SW 1271 (cell line): ENCODE data around the gene FERMT1.
"Not testable (repeated sequence)": the region's sequence is repeated elsewhere in the genome, so short reads cannot be mapped to it uniquely, and the experiment has no call there.

ENCODE experiments used
- DNase-seq, 2 experiments: peaks; one replicate each; lab custom pipeline; 2025; lab: John Stamatoyannopoulos, UW

FERMT1 gene

GRCh38 chr20:6069669-6070068 is 53.2 kb downstream of the FERMT1 start:
- no peak for DNase-seq

- no peak for DNase-seq
These were observed 55.0 kb downstream of the FERMT1 start for GRCh38 chr20:6067763-6068318.

GRCh38 chr20:6066582-6066981 is 56.2 kb downstream of the FERMT1 start:
- no peak for DNase-seq

GRCh38 chr20:6061544-6061943 is 61.3 kb downstream of the FERMT1 start:
- DNase-seq, result no peak

GRCh38 chr20:6060213-6060612 is 62.6 kb downstream of the FERMT1 start:
- DNase-seq, result no peak

GRCh38 chr20:6058684-6059295 is 64.0 kb downstream of the FERMT1 start:
- no peak for DNase-seq

GRCh38 chr20:6057691-6058090 is 65.1 kb downstream of the FERMT1 start:
- DNase-seq, result no peak

- DNase-seq, result no peak
These were observed 65.7 kb downstream of the FERMT1 start for GRCh38 chr20:6057139-6057538.

GRCh38 chr20:6055981-6056569 is 66.8 kb downstream of the FERMT1 start:
- no peak for DNase-seq

GRCh38 chr20:6055161-6055783 is 67.6 kb downstream of the FERMT1 start:
- no peak for DNase-seq

- DNase-seq, result not testable (repeated sequence)
These were observed 68.2 kb downstream of the FERMT1 start for GRCh38 chr20:6054689-6055051.

GRCh38 chr20:6053776-6054688 is 68.8 kb downstream of the FERMT1 start, which contains the start of gene LRRN4:
Gene LRRN4 (minus strand): TSS chr20:6054060. CDS start chr20:6052799, 1,261 bp downstream.
- no peak for DNase-seq

- no peak for DNase-seq
These were observed 69.6 kb downstream of the FERMT1 start for GRCh38 chr20:6053064-6053775.

- no peak for DNase-seq
These were observed 71.3 kb downstream of the FERMT1 start for GRCh38 chr20:6051505-6051904.

GRCh38 chr20:6048391-6048790 is 74.4 kb downstream of the FERMT1 start:
- DNase-seq, result no peak

GRCh38 chr20:6046432-6046831 is 76.4 kb downstream of the FERMT1 start:
- DNase-seq, result no peak

- DNase-seq, result no peak
These were observed 77.3 kb downstream of the FERMT1 start for GRCh38 chr20:6045566-6045965.

GRCh38 chr20:6044115-6044514 is 78.7 kb downstream of the FERMT1 start:
- DNase-seq, result no peak

GRCh38 chr20:6041808-6042265 is 81.0 kb downstream of the FERMT1 start:
- DNase-seq, result no peak

GRCh38 chr20:6040958-6041807 is 81.6 kb downstream of the FERMT1 start:
- no peak for DNase-seq
